ENCODE data around the gene CCDC197.

Gene CCDC197

DNA sequence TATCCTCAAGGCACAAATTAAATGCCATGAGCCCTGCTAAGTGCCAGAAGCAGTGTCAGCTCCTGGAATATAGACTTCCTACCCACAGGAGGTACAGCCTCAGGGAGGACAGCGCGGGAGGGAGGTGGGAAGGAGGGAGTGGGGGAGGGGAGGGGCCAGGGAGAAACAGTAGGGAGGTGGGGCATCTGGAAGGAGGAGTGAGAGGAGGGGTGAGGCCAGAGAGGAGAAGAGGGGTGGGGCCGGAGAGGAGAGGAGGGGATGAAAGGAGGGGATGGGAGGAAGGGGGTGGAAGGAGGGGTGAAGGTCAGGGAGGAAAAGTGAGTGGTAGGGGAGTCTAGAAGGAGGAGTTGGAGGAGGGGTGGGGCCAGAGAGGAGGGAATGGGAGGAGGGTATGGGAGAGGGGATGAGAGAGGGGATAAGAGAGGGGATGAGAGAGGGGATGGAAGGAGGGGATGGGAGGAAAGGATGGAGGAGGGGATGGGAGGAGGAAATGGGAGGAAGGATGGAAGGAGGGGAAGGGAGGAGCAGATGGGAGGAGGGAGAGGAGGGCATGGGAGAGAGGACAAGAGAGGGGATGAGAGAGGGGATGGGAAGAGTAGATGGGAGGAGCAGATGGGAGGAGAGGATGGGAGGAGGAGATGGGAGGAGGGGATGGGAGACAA, 9.2 kb upstream of the CCDC197 start:
- Histone ChIP-seq H3K9ac (ENCODE audit: low read depth, low read length, poor library complexity, severe bottlenecking) (no peak overlapping the region), H3K36me3 (ENCODE audit: insufficient read depth, low read length) (no peaks in the 10 kb centered on the region), H3K4me1 (ENCODE audit: insufficient read depth, low read length, poor library complexity, severe bottlenecking) (no peaks in the 10 kb centered on the region), H3K79me2 (ENCODE audit: insufficient read depth, low read length) (no peaks in the 10 kb centered on the region), H3K4me3 (ENCODE audit: low read length, poor library complexity, severe bottlenecking) (no peak overlapping the region), H3F3A (ENCODE audit: low read depth) (no peaks in the 10 kb centered on the region), H4K20me1 (ENCODE audit: insufficient read depth, low read length, poor library complexity, severe bottlenecking) (no peaks in the 10 kb centered on the region), H3K27me3 (ENCODE audit: insufficient read depth, low read length, poor library complexity, severe bottlenecking) (peaks cover 74% of the 10 kb centered on the region), H3K4me2 (ENCODE audit: low read depth, low read length, poor library complexity, severe bottlenecking) (no peak overlapping the region), H3K9me2 (replicated peaks; ENCODE audit: low read depth, low read length) (no peaks in the 10 kb centered on the region), H3K9me3 (ENCODE audit: insufficient read depth, low read depth, low read length) (no peaks in the 10 kb centered on the region), H2AFZ (ENCODE audit: low read length) (no peak overlapping the region)
- TF ChIP-seq CTCF (conservative IDR thresholded peaks at IDR 0.05; ENCODE audit: low read length) (no peak), EZH2phosphoT487 (IDR thresholded peaks at IDR 0.05; ENCODE audit: borderline replicate concordance) (no peak)

- no peak overlapping the region for H3K4me3 ChIP-seq (ENCODE audit: low read length, poor library complexity, severe bottlenecking)
- no peaks in the 10 kb centered on the region for H3K9me2 ChIP-seq (replicated peaks; ENCODE audit: low read depth, low read length)
- no peaks in the 10 kb centered on the region for H3F3A ChIP-seq (ENCODE audit: low read depth)
- H3K9ac ChIP-seq (ENCODE audit: low read depth, low read length, poor library complexity, severe bottlenecking), result no peak overlapping the region
- H3K4me1 ChIP-seq (ENCODE audit: insufficient read depth, low read length, poor library complexity, severe bottlenecking), result no peaks in the 10 kb centered on the region
- no peaks in the 10 kb centered on the region for H3K79me2 ChIP-seq (ENCODE audit: insufficient read depth, low read length)
- H3K27me3 ChIP-seq (ENCODE audit: insufficient read depth, low read length, poor library complexity, severe bottlenecking), result peaks cover 61% of the 10 kb centered on the region
- H4K20me1 ChIP-seq (ENCODE audit: insufficient read depth, low read length, poor library complexity, severe bottlenecking), result no peaks in the 10 kb centered on the region
- H3K4me2 ChIP-seq (ENCODE audit: low read depth, low read length, poor library complexity, severe bottlenecking), result no peak overlapping the region
- H3K9me3 ChIP-seq (ENCODE audit: insufficient read depth, low read depth, low read length), result no peaks in the 10 kb centered on the region
- no peak for TF ChIP-seq CTCF (conservative IDR thresholded peaks at IDR 0.05; ENCODE audit: low read length)
- no peak for TF ChIP-seq EZH2phosphoT487 (IDR thresholded peaks at IDR 0.05; ENCODE audit: borderline replicate concordance)
- H2AFZ ChIP-seq (ENCODE audit: low read length), result no peak overlapping the region
- no peaks in the 10 kb centered on the region for H3K36me3 ChIP-seq (ENCODE audit: insufficient read depth, low read length)
These were observed 7.2 kb upstream of the CCDC197 start for GRCh38 chr14:93989939-93990338.

DNA sequence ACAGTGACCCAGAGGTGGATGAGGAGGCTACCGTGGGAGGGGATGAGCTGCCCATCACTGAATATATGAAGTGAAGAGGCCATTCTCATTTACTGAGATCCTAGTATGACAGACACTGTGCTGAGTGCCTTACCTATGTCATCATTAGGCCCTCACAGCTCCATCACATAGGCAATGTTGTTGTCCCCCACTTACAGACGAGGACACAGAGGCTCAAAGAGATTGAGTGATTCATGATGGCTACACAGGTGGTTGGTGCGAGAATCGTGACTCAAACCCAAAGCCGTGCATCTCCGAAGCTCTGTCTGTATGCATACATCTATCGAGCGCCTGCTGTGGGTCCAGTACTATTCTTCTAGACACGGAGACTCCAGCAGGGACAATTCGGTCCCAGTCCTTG, 5.9 kb upstream of the CCDC197 start:
- H3K4me2 ChIP-seq (ENCODE audit: low read depth, low read length, poor library complexity, severe bottlenecking), result no peak overlapping the region
- no peak overlapping the region for H3K9ac ChIP-seq (ENCODE audit: low read depth, low read length, poor library complexity, severe bottlenecking)
- no peak for TF ChIP-seq EZH2phosphoT487 (IDR thresholded peaks at IDR 0.05; ENCODE audit: borderline replicate concordance)
- no peak for TF ChIP-seq CTCF (conservative IDR thresholded peaks at IDR 0.05; ENCODE audit: low read length)
- H3K27me3 ChIP-seq (ENCODE audit: insufficient read depth, low read length, poor library complexity, severe bottlenecking), result peaks cover 54% of the 10 kb centered on the region
- H2AFZ ChIP-seq (ENCODE audit: low read length), result no peak overlapping the region
- H3K9me3 ChIP-seq (ENCODE audit: insufficient read depth, low read depth, low read length), result no peaks in the 10 kb centered on the region
- H3K4me3 ChIP-seq (ENCODE audit: low read length, poor library complexity, severe bottlenecking), result no peak overlapping the region
- H3K9me2 ChIP-seq (replicated peaks; ENCODE audit: low read depth, low read length), result no peaks in the 10 kb centered on the region
- H3K4me1 ChIP-seq (ENCODE audit: insufficient read depth, low read length, poor library complexity, severe bottlenecking), result no peaks in the 10 kb centered on the region
- no peaks in the 10 kb centered on the region for H3K36me3 ChIP-seq (ENCODE audit: insufficient read depth, low read length)
- H3K79me2 ChIP-seq (ENCODE audit: insufficient read depth, low read length), result no peaks in the 10 kb centered on the region
- no peaks in the 10 kb centered on the region for H3F3A ChIP-seq (ENCODE audit: low read depth)
- H4K20me1 ChIP-seq (ENCODE audit: insufficient read depth, low read length, poor library complexity, severe bottlenecking), result no peaks in the 10 kb centered on the region

Measured in Loucy (cell line).